HepG2 (cell line): ENCODE data around the gene AFG1L. TPM values are rescaled to one million over a fixed set of nuclear protein-coding genes. Genes with fewer than 3 reads are reported as not detected.

Experiments used
- CAMTA2 ChIP-seq: sonication (generic); formaldehyde crosslinking; IDR thresholded peaks from 2 replicates; pipeline ENCODE4 v1.4.0; 2020; ENCODE audit warnings: mild to moderate bottlenecking, missing genetic modification reagents, borderline replicate concordance
- CREBL2 ChIP-seq: sonication (generic); formaldehyde crosslinking; IDR thresholded peaks from 2 replicates; pipeline ENCODE4 v1.8.1; 2023; ENCODE audit warnings: missing genetic modification reagents, mild to moderate bottlenecking, borderline replicate concordance
- FOXO1 ChIP-seq: sonication (generic); formaldehyde crosslinking; IDR thresholded peaks from 2 replicates; pipeline ENCODE4 v1.4.0; 2020; ENCODE audit warnings: missing genetic modification reagents
- KLF6 ChIP-seq: IDR thresholded peaks from 2 replicates; pipeline ENCODE4 v1.8.0; 2016; ENCODE audit warnings: missing biosample characterization, missing genetic modification reagents
- MYC ChIP-seq: sonication (generic); formaldehyde crosslinking; IDR thresholded peaks from 2 replicates; pipeline ENCODE4 v1.9.0; 2021; ENCODE audit warnings: missing genetic modification reagents, borderline replicate concordance
- MYPOP ChIP-seq: sonication (generic); formaldehyde crosslinking; IDR thresholded peaks from 2 replicates; pipeline ENCODE4 v1.8.1; 2023; ENCODE audit warnings: mild to moderate bottlenecking, moderate library complexity, missing genetic modification reagents
- NR2F6 ChIP-seq, 2 experiments: IDR thresholded peaks; 2 replicates each; pipeline ENCODE4 v1.6.1; 2016; ENCODE audit warnings: antibody characterized with exemption in 1 of 2, mild to moderate bottlenecking in 1 of 2
- PAX8 ChIP-seq: sonication (generic); formaldehyde crosslinking; IDR thresholded peaks from 2 replicates; pipeline ENCODE4 v1.8.0; 2022; ENCODE audit warnings: mild to moderate bottlenecking, missing genetic modification reagents, borderline replicate concordance
- RBM39 ChIP-seq: fragments of 200-400 bp; formaldehyde crosslinking; IDR thresholded peaks from one replicate; pipeline ENCODE4 v1.6.1; 2018; ENCODE audit warnings: antibody characterized with exemption, mild to moderate bottlenecking, low read depth, low read length; ENCODE audit not compliant: poor library complexity, severe bottlenecking
- SAFB2 ChIP-seq: sonication (generic); formaldehyde crosslinking; IDR thresholded peaks from 2 replicates; pipeline ENCODE4 v1.5.1; 2020; ENCODE audit warnings: missing genetic modification reagents, low read depth, mild to moderate bottlenecking, borderline replicate concordance
- SNAPC2 ChIP-seq: sonication (generic); formaldehyde crosslinking; IDR thresholded peaks from 2 replicates; pipeline ENCODE4 v1.8.1; 2022; ENCODE audit warnings: mild to moderate bottlenecking, missing genetic modification reagents
- TARDBP ChIP-seq: sonication (generic); formaldehyde crosslinking; IDR thresholded peaks from 2 replicates; pipeline ENCODE4 v1.8.0; 2022; ENCODE audit warnings: mild to moderate bottlenecking, missing genetic modification reagents
- YY1 ChIP-seq: IDR thresholded peaks from 2 replicates; pipeline ENCODE4 v1.6.1; 2011; ENCODE audit warnings: low read length, low read depth, moderate library complexity, mild to moderate bottlenecking; ENCODE audit not compliant: insufficient read depth, insufficient replicate concordance
- ZBTB2 ChIP-seq: sonication (generic); formaldehyde crosslinking; IDR thresholded peaks from 2 replicates; pipeline ENCODE4 v1.8.0; 2022; ENCODE audit warnings: low read depth, missing genetic modification reagents
- ZBTB34 ChIP-seq: sonication (generic); formaldehyde crosslinking; IDR thresholded peaks from 2 replicates; pipeline ENCODE4 v1.8.0; 2022; ENCODE audit warnings: mild to moderate bottlenecking, missing genetic modification reagents
- ZBTB7A ChIP-seq: sonication (generic); formaldehyde crosslinking; IDR thresholded peaks from 2 replicates; pipeline ENCODE4 v1.8.0; 2022; ENCODE audit warnings: mild to moderate bottlenecking, missing genetic modification reagents
- ZMYM2 ChIP-seq: sonication (generic); formaldehyde crosslinking; IDR thresholded peaks from 2 replicates; pipeline ENCODE4 v1.8.0; 2022; ENCODE audit warnings: mild to moderate bottlenecking, missing genetic modification reagents
- ZNF333 ChIP-seq: sonication (generic); formaldehyde crosslinking; IDR thresholded peaks from 2 replicates; pipeline ENCODE4 v1.4.0; 2020; ENCODE audit warnings: mild to moderate bottlenecking, missing genetic modification reagents, borderline replicate concordance
- ZNF691 ChIP-seq: sonication (generic); formaldehyde crosslinking; IDR thresholded peaks from 2 replicates; pipeline ENCODE4 v1.4.0; 2020; ENCODE audit warnings: missing genetic modification reagents, low read depth, mild to moderate bottlenecking, borderline replicate concordance
- ZNF800 ChIP-seq: sonication (generic); formaldehyde crosslinking; IDR thresholded peaks from 2 replicates; pipeline ENCODE4 v1.4.0; 2020; ENCODE audit warnings: missing genetic modification reagents
- polyA plus RNA-seq, 8 experiments: library from polyadenylated mRNA; depleted of rRNA in 3 of 8; stranded (reverse) in 7 of 8; unstranded in 1 of 8; fragments of >200 nt; fragmentation: Illumina TruSeq in 4 of 8; extraction: Trizol in 4 of 8; gene quantifications; 2 replicates each; pipeline versions ENCODE4 v1.2.1 to v1.2.3, GENCODE V29; 2011 to 2016; ENCODE audit warnings: low read depth in 4 of 8, missing spikeins in 1 of 8, mixed read lengths in 1 of 8; ENCODE audit not compliant: insufficient read depth in 1 of 8
- total RNA-seq, 5 experiments: library from RNA; depleted of rRNA; stranded (reverse); fragments of >200 nt; fragmentation: Illumina TruSeq; extraction: Trizol; gene quantifications; 2 replicates each; pipeline ENCODE4 v1.2.3, GENCODE V29; 2016; ENCODE audit warnings: low read depth in 1 of 5

The AFG1L gene
- total and polyA plus RNA-seq, 2 of the 13 experiments (the other 11 are each of a cell fraction or from before 2014, with no cell fraction given), result 3.1 to 14.0 TPM

- TF ChIP-seq PAX8 (CRISPR knock-in tag) (no peak), SAFB2 (CRISPR knock-in tag) (0 out of 2 replicates have a peak, but pooled peaks have one; percentile 25), MYPOP (CRISPR knock-in tag) (0 out of 2 replicates have a peak, but pooled peaks have one; percentile 42), SNAPC2 (CRISPR knock-in tag) (no peak), ZBTB2 (CRISPR knock-in tag) (peak; percentile 39; the same call in 1 of the 2 replicates), ZNF800 (no peak), RBM39 (peak; percentile 76), CAMTA2 (CRISPR knock-in tag) (no peak), YY1 (peak; percentile 30), MYC (CRISPR knock-in tag) (peak; percentile 43; the same call in 1 of the 2 replicates), FOXO1 (CRISPR knock-in tag) (no peak), ZBTB34 (no peak), ZNF691 (CRISPR knock-in tag) (no peak), NR2F6 (IDR thresholded peaks at IDR 0.05) (no peak), NR2F6 (CRISPR knock-in tag; IDR thresholded peaks at IDR 0.05) (no peak), CREBL2 (CRISPR knock-in tag) (no peak), KLF6 (CRISPR knock-in tag) (no peak), ZNF333 (CRISPR knock-in tag) (no peak; the same call in 1 of the 2 replicates), ZBTB7A (CRISPR knock-in tag) (peak; percentile 46; the same call in 1 of the 2 replicates), ZMYM2 (CRISPR knock-in tag) (no peak), TARDBP (CRISPR knock-in tag) (peak; percentile 27; the same call in 1 of the 2 replicates)
These were observed 265.8 kb downstream of the AFG1L start, which contains the start of gene FOXO3 (continued) for GRCh38 chr6:108560463-108561308.
